DOHH2 (cell line): ENCODE measurements around the gene MEIS2.

Experiments
- H3F3A ChIP-seq: fragments of 200-600 bp; sonication (generic), shearing (Covaris generic); 2 replicates; pipeline ENCODE4 v1.6.0; 2016; ENCODE audit warnings: antibody characterized with exemption, mild to moderate bottlenecking; ENCODE audit not compliant: control insufficient read depth, insufficient read depth
- H3K27ac ChIP-seq: fragments of 200-600 bp; sonication (generic); 2 replicates; pipeline ENCODE4 v1.5.1; 2014; ENCODE audit warnings: low read depth, mild to moderate bottlenecking, low read length, moderate library complexity
- H3K27me3 ChIP-seq: fragments of 200-600 bp; sonication (generic); 2 replicates; pipeline ENCODE4 v1.6.1; 2014; ENCODE audit warnings: mild to moderate bottlenecking, low read length, mixed read lengths; ENCODE audit not compliant: control insufficient read depth
- H3K36me3 ChIP-seq: fragments of 200-600 bp; sonication (generic); 2 replicates; pipeline ENCODE4 v1.6.1; 2014; ENCODE audit warnings: mild to moderate bottlenecking, low read length, moderate library complexity, mixed read lengths; ENCODE audit not compliant: control insufficient read depth
- H3K4me1 ChIP-seq: fragments of 200-600 bp; sonication (generic); 2 replicates; pipeline ENCODE4 v1.6.1; 2014; ENCODE audit warnings: mild to moderate bottlenecking, low read length, mixed read lengths; ENCODE audit not compliant: control insufficient read depth
- H3K4me2 ChIP-seq: fragments of 200-600 bp; sonication (generic); 2 replicates; pipeline ENCODE4 v1.6.0; 2014; ENCODE audit warnings: mild to moderate bottlenecking, low read length, moderate library complexity
- H3K4me3 ChIP-seq: fragments of 200-600 bp; sonication (generic); 2 replicates; pipeline ENCODE4 v1.5.1; 2014; ENCODE audit warnings: mild to moderate bottlenecking, low read length, mixed read lengths
- H3K79me2 ChIP-seq: fragments of 200-600 bp; sonication (generic); 2 replicates; pipeline ENCODE4 v1.6.1; 2014; ENCODE audit warnings: mild to moderate bottlenecking, low read length, mixed read lengths; ENCODE audit not compliant: control insufficient read depth
- H3K9me2 ChIP-seq: fragments of 200-600 bp; sonication (generic); replicated peaks from 2 replicates; pipeline ENCODE4 v1.6.1; 2014; ENCODE audit warnings: mild to moderate bottlenecking, low read length, mixed read lengths; ENCODE audit not compliant: control insufficient read depth
- H3K9me3 ChIP-seq: fragments of 200-600 bp; sonication (generic); 2 replicates; pipeline ENCODE4 v1.6.1; 2014; ENCODE audit warnings: antibody characterized with exemption, low read length, mixed read lengths; ENCODE audit not compliant: control insufficient read depth, insufficient read depth
- H4K20me1 ChIP-seq: fragments of 200-600 bp; sonication (generic); 2 replicates; pipeline ENCODE4 v1.6.0; 2014; ENCODE audit warnings: low read depth, mild to moderate bottlenecking, antibody characterized with exemption, low read length, moderate library complexity; ENCODE audit not compliant: control insufficient read depth, insufficient read depth
- EZH2phosphoT487 ChIP-seq: fragments of 200-600 bp; sonication (generic); IDR thresholded peaks from 2 replicates; pipeline ENCODE4 v1.6.1; 2017; ENCODE audit warnings: borderline replicate concordance, mild to moderate bottlenecking, antibody characterized with exemption, low read length, moderate library complexity, mixed read lengths
- TF ChIP-seq, protein P1 (sequence below): fragments of 200-600 bp; sonication (generic); IDR thresholded peaks from one replicate; pipeline ENCODE4 v1.5.1; 2014; ENCODE audit warnings: antibody characterized with exemption, mild to moderate bottlenecking, low read depth, low read length; ENCODE audit not compliant: poor library complexity, severe bottlenecking

The MEIS2 gene

DNA sequence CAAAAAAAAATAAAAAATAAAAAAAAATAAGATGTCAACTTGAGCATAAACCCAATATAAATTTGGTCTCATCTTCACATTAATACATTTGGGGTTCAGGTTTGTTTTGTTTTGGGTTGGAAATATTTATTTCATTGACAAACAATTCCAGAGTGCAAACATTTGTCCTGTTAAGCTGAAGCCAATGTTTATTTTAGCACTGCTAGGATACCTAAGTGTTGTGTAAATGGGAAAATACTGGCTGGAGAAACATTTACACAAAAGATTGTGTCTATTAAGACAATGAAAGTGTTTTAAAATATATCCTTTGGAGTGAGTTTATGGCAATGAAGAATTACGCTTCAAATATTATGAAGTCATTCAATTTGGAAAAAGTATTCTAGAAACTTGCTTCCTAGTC is 91.1 kb downstream of the MEIS2 start:
- TF ChIP-seq, protein P1, sequence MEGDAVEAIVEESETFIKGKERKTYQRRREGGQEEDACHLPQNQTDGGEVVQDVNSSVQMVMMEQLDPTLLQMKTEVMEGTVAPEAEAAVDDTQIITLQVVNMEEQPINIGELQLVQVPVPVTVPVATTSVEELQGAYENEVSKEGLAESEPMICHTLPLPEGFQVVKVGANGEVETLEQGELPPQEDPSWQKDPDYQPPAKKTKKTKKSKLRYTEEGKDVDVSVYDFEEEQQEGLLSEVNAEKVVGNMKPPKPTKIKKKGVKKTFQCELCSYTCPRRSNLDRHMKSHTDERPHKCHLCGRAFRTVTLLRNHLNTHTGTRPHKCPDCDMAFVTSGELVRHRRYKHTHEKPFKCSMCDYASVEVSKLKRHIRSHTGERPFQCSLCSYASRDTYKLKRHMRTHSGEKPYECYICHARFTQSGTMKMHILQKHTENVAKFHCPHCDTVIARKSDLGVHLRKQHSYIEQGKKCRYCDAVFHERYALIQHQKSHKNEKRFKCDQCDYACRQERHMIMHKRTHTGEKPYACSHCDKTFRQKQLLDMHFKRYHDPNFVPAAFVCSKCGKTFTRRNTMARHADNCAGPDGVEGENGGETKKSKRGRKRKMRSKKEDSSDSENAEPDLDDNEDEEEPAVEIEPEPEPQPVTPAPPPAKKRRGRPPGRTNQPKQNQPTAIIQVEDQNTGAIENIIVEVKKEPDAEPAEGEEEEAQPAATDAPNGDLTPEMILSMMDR = no peak
- no peak for TF ChIP-seq EZH2phosphoT487
- Histone ChIP-seq H3K9me3 (no peaks in the 10 kb centered on the region), H3K27ac (no peak overlapping the region), H3F3A (peaks cover 2% of the 10 kb centered on the region), H3K4me3 (no peak overlapping the region), H3K4me1 (peaks cover 43% of the 10 kb centered on the region), H4K20me1 (no peaks in the 10 kb centered on the region), H3K4me2 (no peak overlapping the region), H3K27me3 (no peaks in the 10 kb centered on the region), H3K79me2 (peaks cover 18% of the 10 kb centered on the region), H3K9me2 (no peaks in the 10 kb centered on the region), H3K36me3 (peaks cover 40% of the 10 kb centered on the region)

DNA sequence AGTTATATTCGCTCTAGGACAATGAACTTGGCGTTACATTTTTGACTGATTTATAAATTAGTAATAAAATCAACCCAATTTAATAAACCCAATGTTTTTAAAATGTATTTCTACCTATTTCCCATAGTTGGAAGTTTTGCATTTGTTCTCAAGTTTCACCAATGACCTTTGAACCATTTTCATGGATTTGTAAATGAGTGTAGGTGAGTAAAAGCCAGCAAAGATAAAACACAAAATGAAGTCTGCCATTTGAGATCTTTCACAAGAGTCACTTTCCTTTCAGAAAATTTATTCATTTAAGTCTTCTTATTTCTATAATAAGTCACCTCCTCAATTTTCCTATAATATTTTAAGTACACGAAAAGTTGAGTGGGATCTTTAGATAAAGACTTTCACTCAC is 92.1 kb downstream of the MEIS2 start:
- Histone ChIP-seq H3K27me3 (no peaks in the 10 kb centered on the region), H3K27ac (no peak overlapping the region), H3K4me2 (no peak overlapping the region), H3K4me3 (no peak overlapping the region), H3F3A (peaks cover 2% of the 10 kb centered on the region), H3K4me1 (peaks cover 33% of the 10 kb centered on the region), H3K36me3 (peaks cover 42% of the 10 kb centered on the region), H3K9me2 (no peaks in the 10 kb centered on the region), H4K20me1 (no peaks in the 10 kb centered on the region), H3K9me3 (no peaks in the 10 kb centered on the region), H3K79me2 (peaks cover 10% of the 10 kb centered on the region)
- TF ChIP-seq, protein P1 = no peak
- TF ChIP-seq EZH2phosphoT487 = no peak

DNA sequence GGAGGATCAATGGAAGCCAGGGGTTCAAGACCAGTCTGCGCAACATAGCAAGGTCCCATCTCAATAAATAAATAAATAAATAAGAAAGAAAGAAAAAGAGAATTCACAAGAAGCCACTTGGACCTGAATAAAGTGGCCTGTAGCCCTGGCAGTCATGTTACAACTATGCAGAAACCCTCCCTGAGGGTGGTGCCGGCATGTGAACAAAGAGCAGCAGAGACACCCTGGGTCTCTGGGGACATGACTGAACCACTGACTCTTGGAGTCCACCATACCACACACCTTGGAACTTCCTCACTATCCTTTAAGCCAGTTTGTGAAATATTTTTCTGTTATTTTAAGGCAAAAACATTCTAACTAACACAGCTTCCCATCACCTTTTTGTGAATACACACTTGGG is 93.0 kb downstream of the MEIS2 start:
- Histone ChIP-seq H3K4me2 (no peak overlapping the region), H3K4me1 (peaks cover 24% of the 10 kb centered on the region), H3K9me2 (no peaks in the 10 kb centered on the region), H3K4me3 (no peak overlapping the region), H3K9me3 (no peaks in the 10 kb centered on the region), H4K20me1 (no peaks in the 10 kb centered on the region), H3K27me3 (no peaks in the 10 kb centered on the region), H3F3A (no peaks in the 10 kb centered on the region; the same call in none of the 2 replicates), H3K79me2 (peaks cover 5% of the 10 kb centered on the region), H3K27ac (no peak overlapping the region), H3K36me3 (peaks cover 38% of the 10 kb centered on the region)
- TF ChIP-seq, protein P1 = no peak
